GM20000 (cell line): ENCODE data around the gene MTHFD2.

Experiments used
- DNase-seq: peaks from one replicate; pipeline ENCODE4 v3.0.0; 2012; ENCODE audit warnings: low spot score
- CTCF ChIP-seq: IDR thresholded peaks from 2 replicates; pipeline ENCODE4 v1.5.1; 2012; ENCODE audit warnings: mild to moderate bottlenecking, control low read depth; ENCODE audit errors: extremely low read depth, missing control alignments

The MTHFD2 gene

DNA sequence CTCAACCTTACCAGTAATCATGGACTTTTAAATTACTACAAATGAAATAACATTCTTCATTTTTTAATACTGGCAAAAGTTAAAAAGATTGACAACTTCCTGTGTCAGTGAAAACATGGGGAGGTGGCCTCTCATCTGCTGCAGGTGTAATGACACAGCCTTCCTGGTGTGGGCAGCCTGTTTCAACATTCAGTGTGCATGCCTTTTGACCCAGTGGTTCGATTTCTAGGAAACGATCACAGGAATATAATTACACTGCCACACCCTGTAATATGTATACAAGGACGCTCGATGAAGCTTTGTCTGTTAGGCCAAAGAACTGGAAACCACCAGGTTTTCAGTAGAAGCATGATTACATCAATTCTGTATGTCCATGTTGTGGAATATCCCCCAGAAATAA lies 68.7 kb downstream of the MTHFD2 start:
- DNase-seq = peak; percentile 66
- TF ChIP-seq CTCF = peak; percentile 24
